PC-9 (cell line): Measurements from ENCODE around the gene CRTC1. TPM values are rescaled to one million over a fixed set of nuclear protein-coding genes. Genes with fewer than 3 reads are reported as not detected.
"Not testable (repeated sequence)": the region's sequence is repeated elsewhere in the genome, so short reads cannot be mapped to it uniquely, and the experiment has no call there.

Source experiments
- BruUV-seq: library from RNA; stranded (reverse); fragments of 400-500 nt; replicated peaks from 2 replicates; lab custom pipeline; 2021; lab: Mats Ljungman, UMichigan
- CTCF ChIA-PET: fragments of 300-600 bp; sonication (Branson Sonifier 250); formaldehyde crosslinking; loops from one replicate; lab custom pipeline; 2022; ENCODE audit warnings: antibody characterized with exemption; lab: Charles Lee
- POLR2A ChIA-PET: fragments of 300-600 bp; sonication (Branson Sonifier 250); formaldehyde crosslinking; loops from one replicate; lab custom pipeline; 2022; ENCODE audit warnings: antibody characterized with exemption; ENCODE audit not compliant: unreplicated experiment; lab: Charles Lee
- DNase-seq, 2 experiments: peaks; one replicate each; pipeline versions ENCODE4 v3.0.0 to v3.0.0-alpha.2; 2015 to 2022; ENCODE audit warnings: mixed read lengths in 1 of 2
- H2AFZ ChIP-seq: fragments of 200-600 bp; sonication (generic); 2 replicates; pipeline ENCODE4 v1.8.1; 2017; ENCODE audit warnings: antibody characterized with exemption
- H3F3A ChIP-seq: fragments of 200-600 bp; sonication (generic); 2 replicates; pipeline ENCODE4 v1.8.1; 2017; ENCODE audit warnings: antibody characterized with exemption, mild to moderate bottlenecking, low read depth; ENCODE audit not compliant: insufficient read depth
- H3K27ac ChIP-seq: fragments of 200-600 bp; sonication (generic); 2 replicates; pipeline ENCODE4 v1.6.1; 2016; ENCODE audit warnings: mixed run types
- H3K27me3 ChIP-seq: fragments of 200-600 bp; sonication (generic); 2 replicates; pipeline ENCODE4 v1.6.1; 2016; ENCODE audit warnings: low read depth, mixed run types; ENCODE audit not compliant: insufficient read depth
- H3K36me3 ChIP-seq: fragments of 200-600 bp; sonication (generic); 2 replicates; pipeline ENCODE4 v1.6.1; 2016; ENCODE audit warnings: low read depth, mixed run types
- H3K4me1 ChIP-seq: fragments of 200-600 bp; sonication (generic); replicated peaks from 2 replicates; pipeline ENCODE4 v1.6.1; 2016; ENCODE audit warnings: mixed run types; ENCODE audit not compliant: insufficient read depth
- H3K4me2 ChIP-seq: fragments of 200-600 bp; sonication (generic); 2 replicates; pipeline ENCODE4 v1.6.1; 2017; ENCODE audit warnings: mixed run types
- H3K4me3 ChIP-seq: fragments of 200-600 bp; sonication (generic); 2 replicates; pipeline ENCODE4 v1.6.1; 2016; ENCODE audit warnings: mixed run types
- H3K79me2 ChIP-seq: fragments of 200-600 bp; sonication (generic); 2 replicates; pipeline ENCODE4 v1.6.1; 2017; ENCODE audit warnings: low read depth, mixed run types
- H3K9me2 ChIP-seq: fragments of 200-600 bp; sonication (generic); 2 replicates; pipeline ENCODE4 v1.8.1; 2017; ENCODE audit warnings: mild to moderate bottlenecking; ENCODE audit not compliant: insufficient read depth
- H3K9me3 ChIP-seq: fragments of 200-600 bp; sonication (generic); 2 replicates; pipeline ENCODE4 v1.8.1; 2016; ENCODE audit warnings: low read depth; ENCODE audit not compliant: insufficient read depth
- H4K20me1 ChIP-seq: fragments of 200-600 bp; sonication (generic); 2 replicates; pipeline ENCODE4 v1.8.1; 2017; ENCODE audit not compliant: insufficient read depth
- EZH2 ChIP-seq: fragments of 200-600 bp; sonication (generic); IDR thresholded peaks from 2 replicates; pipeline ENCODE4 v1.8.0; 2017; ENCODE audit warnings: antibody characterized with exemption, low read depth
- intact Hi-C: fragments of 100-400 bp; cut with micrococcal nuclease; formaldehyde crosslinking; loops from one replicate; pipeline ENCODE4 v1.10.0; 2022; ENCODE audit not compliant: unreplicated experiment
- total RNA-seq: library from RNA; stranded (reverse); gene quantifications from 2 replicates; pipeline ENCODE4 v1.2.3, GENCODE V29; 2021
- TF ChIP-seq, protein P1 (sequence below): fragments of 200-600 bp; sonication (generic); conservative IDR thresholded peaks from 2 replicates; pipeline ENCODE4 v1.6.1; 2017; ENCODE audit warnings: mixed run types, antibody characterized with exemption, mild to moderate bottlenecking, moderate library complexity

The CRTC1 gene
- total RNA-seq, 1 experiment from 2014 or later, result 16.6 TPM

DNA sequence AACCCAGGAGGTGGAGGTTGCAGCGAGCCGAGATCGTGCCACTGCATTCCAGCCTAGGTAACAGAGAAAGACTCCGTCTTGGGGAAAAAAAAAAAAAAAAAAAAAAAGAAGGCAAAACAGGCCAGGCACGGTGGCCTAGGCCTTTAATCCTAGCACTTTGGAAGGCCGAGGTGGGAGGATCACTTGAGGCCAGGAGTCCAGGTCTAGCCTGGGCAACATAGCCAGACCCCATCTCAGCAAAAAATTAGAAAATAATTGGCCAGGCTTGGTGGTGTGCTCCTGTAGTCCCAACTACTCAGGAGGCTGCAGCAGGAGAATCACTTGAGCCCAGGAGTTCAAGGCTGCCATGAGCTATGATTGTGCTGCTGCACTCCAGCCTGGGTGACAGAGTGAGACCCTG is 43.4 kb downstream of the CRTC1 start:
- intact Hi-C loops, result no loop called here
- Histone ChIP-seq H3K27me3 (no peaks in the 10 kb centered on the region), H4K20me1 (peaks cover 10% of the 10 kb centered on the region; the same call in 1 of the 2 replicates), H3K27ac (no peak overlapping the region), H3K4me2 (no peak overlapping the region), H3K4me3 (no peak overlapping the region), H3K9me2 (no peaks in the 10 kb centered on the region), H3K9me3 (no peaks in the 10 kb centered on the region), H3K4me1 (no peaks in the 10 kb centered on the region), H3F3A (no peaks in the 10 kb centered on the region), H2AFZ (no peak overlapping the region), H3K79me2 (no peaks in the 10 kb centered on the region), H3K36me3 (no peaks in the 10 kb centered on the region)
- no TSS peak for BruUV-seq
- DNase-seq, result no peak
- TF ChIP-seq, protein P1, sequence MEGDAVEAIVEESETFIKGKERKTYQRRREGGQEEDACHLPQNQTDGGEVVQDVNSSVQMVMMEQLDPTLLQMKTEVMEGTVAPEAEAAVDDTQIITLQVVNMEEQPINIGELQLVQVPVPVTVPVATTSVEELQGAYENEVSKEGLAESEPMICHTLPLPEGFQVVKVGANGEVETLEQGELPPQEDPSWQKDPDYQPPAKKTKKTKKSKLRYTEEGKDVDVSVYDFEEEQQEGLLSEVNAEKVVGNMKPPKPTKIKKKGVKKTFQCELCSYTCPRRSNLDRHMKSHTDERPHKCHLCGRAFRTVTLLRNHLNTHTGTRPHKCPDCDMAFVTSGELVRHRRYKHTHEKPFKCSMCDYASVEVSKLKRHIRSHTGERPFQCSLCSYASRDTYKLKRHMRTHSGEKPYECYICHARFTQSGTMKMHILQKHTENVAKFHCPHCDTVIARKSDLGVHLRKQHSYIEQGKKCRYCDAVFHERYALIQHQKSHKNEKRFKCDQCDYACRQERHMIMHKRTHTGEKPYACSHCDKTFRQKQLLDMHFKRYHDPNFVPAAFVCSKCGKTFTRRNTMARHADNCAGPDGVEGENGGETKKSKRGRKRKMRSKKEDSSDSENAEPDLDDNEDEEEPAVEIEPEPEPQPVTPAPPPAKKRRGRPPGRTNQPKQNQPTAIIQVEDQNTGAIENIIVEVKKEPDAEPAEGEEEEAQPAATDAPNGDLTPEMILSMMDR, result no peak
- TF ChIP-seq EZH2, result no peak
- CTCF ChIA-PET, result no interaction called here
- POLR2A ChIA-PET, result no interaction called here

DNA sequence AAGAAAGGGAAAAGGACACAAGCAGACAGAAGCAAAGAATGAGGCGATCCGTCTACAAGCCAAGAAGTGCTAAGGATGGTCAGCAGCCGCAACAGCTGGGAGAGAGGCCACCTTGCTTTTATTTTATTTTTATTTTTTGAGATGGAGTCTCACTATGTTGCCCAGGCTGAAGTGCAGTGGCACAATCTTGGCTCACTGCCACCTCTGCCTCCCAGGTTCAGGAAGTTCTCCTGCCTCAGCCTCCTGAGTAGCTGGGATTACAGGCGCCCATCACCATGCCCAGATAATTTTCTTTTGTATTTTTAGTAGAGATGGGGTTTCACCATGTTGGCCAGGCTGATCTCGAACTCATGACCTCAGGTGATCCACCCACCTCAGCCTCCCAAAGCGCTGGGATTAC is 44.1 kb downstream of the CRTC1 start:
- H3K79me2 ChIP-seq, H3K4me3 ChIP-seq, H3F3A ChIP-seq, H2AFZ ChIP-seq, H3K36me3 ChIP-seq, H3K27me3 ChIP-seq, DNase-seq, H3K4me2 ChIP-seq, CTCF ChIA-PET, H3K27ac ChIP-seq, H3K9me3 ChIP-seq, H3K4me1 ChIP-seq, H3K9me2 ChIP-seq, POLR2A ChIA-PET, intact Hi-C loops, BruUV-seq: not testable (repeated sequence)
- H4K20me1 ChIP-seq, result peaks cover 10% of the 10 kb centered on the region; the same call in 1 of the 2 replicates

DNA sequence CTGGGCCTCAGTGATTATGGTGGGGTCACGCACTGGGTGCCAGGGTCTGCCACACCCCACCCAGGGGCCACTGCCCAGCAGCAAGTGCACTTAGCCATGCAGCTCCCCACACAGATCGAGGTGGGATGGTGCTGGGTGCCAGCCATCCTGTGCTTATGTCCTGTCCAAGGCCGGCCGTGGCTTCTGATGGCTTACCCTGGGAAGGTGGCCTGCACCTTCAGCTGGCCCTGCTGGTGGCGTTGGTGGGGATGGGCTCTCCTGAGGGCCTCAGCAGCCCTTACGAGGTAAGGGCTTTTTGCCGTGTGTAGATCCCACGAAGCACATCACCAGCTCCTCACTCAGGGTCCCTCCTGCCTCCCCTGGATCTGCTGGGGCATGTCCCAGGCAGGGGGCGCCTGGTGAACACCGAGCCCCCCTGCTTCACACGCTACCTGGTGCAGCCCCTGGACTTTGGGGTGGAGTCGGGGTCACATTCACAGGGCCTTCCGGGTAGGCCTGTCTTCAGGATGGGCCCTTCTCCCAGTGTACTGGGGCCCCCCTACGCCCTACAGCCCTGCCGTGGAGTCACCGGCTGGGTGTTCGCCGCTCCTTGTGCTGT is 46.6 kb downstream of the CRTC1 start:
- Histone ChIP-seq H3K27ac (no peak overlapping the region), H3K4me3 (no peak overlapping the region), H3K4me1 (no peaks in the 10 kb centered on the region), H3K9me2 (no peaks in the 10 kb centered on the region), H3K4me2 (no peak overlapping the region), H3F3A (no peaks in the 10 kb centered on the region), H4K20me1 (no peaks in the 10 kb centered on the region), H3K9me3 (no peaks in the 10 kb centered on the region), H3K27me3 (no peaks in the 10 kb centered on the region), H3K79me2 (no peaks in the 10 kb centered on the region), H3K36me3 (no peaks in the 10 kb centered on the region), H2AFZ (no peak overlapping the region)
- no TSS peak for BruUV-seq
- ChIA-PET CTCF (no interaction called here), POLR2A (no interaction called here)
- intact Hi-C loops, result no loop called here
- no peak for DNase-seq
- TF ChIP-seq EZH2, result no peak
- TF ChIP-seq, protein P1, result no peak
